SK-N-MC (cell line): ENCODE data around the gene TMEM271.

Experiments
- DNase-seq: peaks from one replicate; pipeline ENCODE4 v3.0.0-alpha.2; 2011; ENCODE audit warnings: low read depth, low spot score
- H3K27ac ChIP-seq: fragments of 200-600 bp; sonication (generic); 2 replicates; pipeline ENCODE4 v1.5.1; 2016; ENCODE audit warnings: mixed run types
- H3K36me3 ChIP-seq: fragments of 200-600 bp; sonication (generic); 2 replicates; pipeline ENCODE4 v1.6.1; 2017; ENCODE audit warnings: antibody characterized with exemption, low read length, mixed read lengths; ENCODE audit not compliant: insufficient read depth
- H3K4me3 ChIP-seq: fragments of 200-600 bp; sonication (generic); 2 replicates; pipeline ENCODE4 v1.5.1; 2016
- H3K9ac ChIP-seq: fragments of 200-600 bp; sonication (generic); 2 replicates; pipeline ENCODE4 v1.8.0; 2017; ENCODE audit warnings: mixed run types, mixed read lengths; ENCODE audit not compliant: insufficient read length
- H3K9me3 ChIP-seq: fragments of 200-600 bp; sonication (generic); 2 replicates; pipeline ENCODE4 v1.6.1; 2017; ENCODE audit warnings: low read depth, mild to moderate bottlenecking, antibody characterized with exemption, low read length, moderate library complexity, mixed read lengths
- EZH2 ChIP-seq: fragments of 200-600 bp; sonication (generic); IDR thresholded peaks from one replicate; pipeline ENCODE4 v1.6.1; 2017; ENCODE audit warnings: antibody characterized with exemption
- FOXP2 ChIP-seq: optimal IDR thresholded peaks from 2 replicates; pipeline ENCODE3; 2011; ENCODE audit warnings: mild to moderate bottlenecking, moderate library complexity; ENCODE audit not compliant: insufficient read depth; ENCODE audit errors: extremely low read length, control extremely low read depth
- POLR2AphosphoS5 ChIP-seq: IDR thresholded peaks from 2 replicates; pipeline ENCODE4 v1.6.1; 2012; ENCODE audit warnings: mild to moderate bottlenecking, low read depth, low read length, borderline replicate concordance

Gene TMEM271

DNA sequence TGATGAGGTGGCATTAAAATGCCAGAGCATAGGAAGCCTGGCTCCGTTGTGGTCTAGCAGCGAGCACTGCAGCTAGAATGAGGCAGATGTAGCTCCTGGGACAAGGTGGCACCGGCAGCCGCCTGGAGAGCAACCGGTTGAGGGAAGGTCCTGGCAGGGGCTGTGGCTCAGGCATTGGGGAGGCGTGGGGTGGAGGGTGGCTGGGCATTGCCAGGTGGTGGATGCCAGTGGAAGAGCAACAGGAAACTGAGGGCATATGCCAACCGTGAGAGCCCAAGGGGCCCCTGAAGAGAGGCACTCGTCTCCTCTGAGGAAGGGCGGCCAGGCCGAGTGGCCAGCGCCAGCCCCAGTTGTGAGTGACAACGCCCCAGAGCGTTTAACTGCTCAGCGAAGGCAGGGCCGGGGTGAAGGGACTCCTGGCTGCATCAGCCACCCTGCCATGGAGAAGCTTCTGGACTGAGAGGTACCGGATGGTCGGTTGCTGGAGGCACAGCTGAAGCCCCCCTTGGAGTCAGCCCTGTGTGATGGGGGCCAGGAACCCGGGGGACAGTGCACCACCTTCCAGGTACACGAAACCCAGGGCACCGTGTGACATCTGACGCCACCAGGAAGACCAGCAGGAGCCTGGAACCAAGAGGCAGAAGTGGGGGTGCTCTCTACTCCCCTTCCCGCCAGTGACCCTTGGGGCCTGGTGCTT is 36.1 kb upstream of the TMEM271 start:
- TF ChIP-seq POLR2AphosphoS5: no peak
- no peak for TF ChIP-seq EZH2
- TF ChIP-seq FOXP2: no peak
- no peak for DNase-seq

DNA sequence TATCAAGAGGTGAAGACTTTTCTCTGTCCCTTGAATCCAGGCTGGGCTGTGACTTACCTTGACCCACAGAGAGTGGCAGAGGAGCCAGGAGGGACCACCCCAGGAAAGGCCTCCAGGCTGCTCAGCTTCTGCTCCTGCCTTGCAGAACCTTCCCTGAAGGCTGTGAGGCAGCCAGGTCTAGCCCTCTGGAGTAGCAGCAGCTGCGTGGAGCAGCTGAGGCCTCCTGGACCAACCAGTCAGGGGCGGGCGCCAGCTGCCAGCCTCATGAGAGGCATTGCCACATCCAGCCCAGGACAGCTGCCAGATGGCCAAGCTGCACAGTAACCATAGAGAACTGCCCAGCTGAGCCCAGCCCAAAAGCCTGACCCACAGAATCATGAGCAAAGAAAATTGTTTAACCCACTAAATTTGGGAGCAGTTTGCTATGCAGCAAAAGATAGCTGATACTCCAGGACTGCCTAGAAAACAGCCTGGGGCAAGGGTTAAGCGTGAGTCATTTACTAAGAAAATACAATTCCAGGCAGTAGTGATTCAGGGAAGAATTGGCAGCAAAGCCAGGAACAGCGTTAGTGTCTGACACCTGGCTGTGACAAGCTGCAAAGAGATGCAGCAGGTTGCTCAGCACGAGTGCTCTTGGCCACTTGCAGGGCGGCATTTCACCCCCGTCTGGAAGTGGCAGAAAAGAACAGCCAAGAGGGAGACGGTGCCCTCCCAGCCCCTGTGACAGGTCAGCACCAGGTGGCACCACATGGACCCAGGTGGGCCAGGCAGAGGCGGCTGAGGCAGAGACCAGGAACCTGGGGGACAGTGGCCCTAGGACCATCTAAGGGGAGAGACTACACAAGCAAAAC is 34.5 kb upstream of the TMEM271 start:
- Histone ChIP-seq H3K27ac (no peak overlapping the region), H3K9me3 (no peaks in the 10 kb centered on the region), H3K4me3 (no peak overlapping the region), H3K36me3 (no peaks in the 10 kb centered on the region), H3K9ac (no peak overlapping the region)
- DNase-seq: no peak
- TF ChIP-seq POLR2AphosphoS5 (no peak), FOXP2 (no peak), EZH2 (no peak)

More for the DNA sequence above, 36.1 kb upstream of the TMEM271 start:
- Histone ChIP-seq H3K27ac (no peak overlapping the region), H3K4me3 (no peak overlapping the region), H3K36me3 (no peaks in the 10 kb centered on the region), H3K9me3 (no peaks in the 10 kb centered on the region), H3K9ac (no peak overlapping the region)

DNA sequence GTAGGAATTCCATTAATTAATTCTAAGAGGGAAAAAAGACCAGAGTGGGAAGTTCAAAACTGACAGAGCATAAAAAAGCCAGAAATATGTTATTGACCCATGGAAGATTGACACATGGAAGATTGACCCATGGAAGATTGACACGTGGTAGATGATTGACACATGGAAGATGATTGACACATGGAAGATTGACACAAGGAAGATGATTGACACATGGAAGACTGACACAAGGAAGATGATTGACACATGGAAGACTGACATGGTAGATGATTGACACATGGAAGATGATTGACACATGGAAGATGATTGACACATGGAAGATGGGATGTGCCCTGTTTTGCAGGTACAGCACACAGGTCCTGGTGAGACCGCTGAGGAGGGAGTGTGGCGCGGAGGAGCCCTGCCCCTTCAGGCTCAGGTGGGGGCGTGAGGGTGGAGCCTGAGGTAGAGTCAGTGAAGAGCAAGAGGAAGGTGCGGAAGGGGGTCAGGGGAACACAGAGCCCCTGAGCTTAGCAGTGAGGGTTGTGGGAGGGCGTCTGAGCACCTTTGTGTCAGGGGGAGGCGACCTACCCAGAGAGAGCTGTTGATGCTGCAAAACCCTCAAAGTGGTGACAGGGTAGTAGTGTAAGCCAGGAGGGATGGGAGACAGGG is 33.4 kb upstream of the TMEM271 start:
- Histone ChIP-seq H3K4me3 (no peak overlapping the region), H3K9me3 (no peaks in the 10 kb centered on the region), H3K27ac (no peak overlapping the region), H3K9ac (no peak overlapping the region), H3K36me3 (no peaks in the 10 kb centered on the region)
- TF ChIP-seq EZH2 (no peak), POLR2AphosphoS5 (no peak), FOXP2 (no peak)
- DNase-seq: no peak

DNA sequence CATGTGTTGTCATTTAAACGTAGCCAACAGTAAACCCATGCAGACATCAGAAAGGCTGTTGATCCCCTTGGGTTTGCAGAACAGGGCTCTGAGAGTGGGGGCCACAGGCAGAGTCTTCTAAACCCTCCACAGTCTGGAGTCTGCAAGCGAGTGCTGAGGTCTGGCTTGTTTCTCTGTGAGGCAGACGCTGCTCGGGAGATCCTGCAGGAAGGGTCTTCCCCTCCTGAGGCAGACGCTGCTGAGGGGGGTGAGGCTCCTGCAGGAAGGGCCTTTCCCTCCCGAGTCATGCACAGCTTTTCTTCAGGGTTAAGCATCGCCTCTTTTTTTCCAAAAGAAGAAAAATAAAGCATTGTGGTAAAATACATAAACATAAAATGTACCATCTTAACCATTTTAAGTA is 32.1 kb upstream of the TMEM271 start:
- Histone ChIP-seq H3K9ac (no peak overlapping the region), H3K36me3 (no peaks in the 10 kb centered on the region), H3K27ac (no peak overlapping the region), H3K9me3 (no peaks in the 10 kb centered on the region), H3K4me3 (no peak overlapping the region)
- DNase-seq: no peak
- no peak for TF ChIP-seq FOXP2
- TF ChIP-seq POLR2AphosphoS5: no peak
- TF ChIP-seq EZH2: no peak

DNA sequence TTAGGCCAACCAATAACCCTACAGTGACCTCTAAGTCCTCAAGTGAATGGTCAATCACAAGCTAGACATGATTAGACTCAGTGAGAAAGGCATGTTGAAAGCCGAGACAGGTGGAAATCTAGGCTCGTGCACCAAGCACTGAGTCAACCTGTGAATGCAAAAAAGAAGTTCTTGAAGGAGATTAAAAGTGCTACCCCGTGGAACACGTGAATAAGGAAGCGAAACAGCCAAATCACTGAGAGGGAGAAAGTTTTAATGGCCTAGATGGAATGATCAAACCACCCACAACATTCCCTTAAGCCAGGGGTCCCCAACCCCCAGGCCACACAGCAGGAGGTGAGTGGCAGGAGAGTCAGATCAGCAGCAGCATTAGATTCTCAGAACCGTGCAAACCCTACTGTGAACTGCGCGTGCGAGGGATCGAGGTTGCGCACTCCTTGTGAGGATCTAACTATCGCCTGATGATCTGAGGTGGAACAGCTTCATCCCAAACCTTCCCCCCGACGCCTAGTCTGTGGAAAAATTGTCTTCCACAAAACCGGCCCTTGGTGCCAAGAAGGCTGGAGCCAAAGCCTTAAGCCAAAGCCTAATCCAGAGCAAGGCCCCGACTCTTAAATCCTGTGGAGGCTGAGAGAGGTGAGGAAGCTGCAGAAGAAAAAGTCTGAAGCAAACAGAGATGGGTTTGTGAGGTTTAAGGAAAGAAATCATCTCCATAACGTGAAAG is 29.8 kb upstream of the TMEM271 start:
- no peak for TF ChIP-seq EZH2
- no peak for TF ChIP-seq POLR2AphosphoS5
- no peak for TF ChIP-seq FOXP2
- H3K4me3 ChIP-seq: no peak overlapping the region
- no peak for DNase-seq

DNA sequence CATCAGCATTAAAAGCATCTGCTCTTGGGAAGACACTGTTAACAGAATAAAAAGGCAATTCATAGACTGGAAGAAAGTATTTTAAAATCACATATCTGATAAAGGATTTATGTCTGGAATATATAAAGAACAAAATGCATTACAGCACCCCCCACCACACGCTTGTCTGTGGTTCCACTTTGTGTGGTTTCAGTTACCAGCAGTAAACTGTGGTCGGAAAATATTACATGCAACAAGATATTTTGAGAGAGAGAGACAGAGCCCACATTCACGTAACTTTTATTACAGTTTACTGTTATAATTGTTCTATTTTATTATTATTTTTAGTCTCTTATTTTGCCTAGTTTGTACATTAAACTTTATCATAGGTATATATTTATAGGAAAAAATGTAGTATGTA is 28.0 kb upstream of the TMEM271 start:
- no peak overlapping the region for H3K27ac ChIP-seq
- H3K9ac ChIP-seq: no peak overlapping the region
- DNase-seq: no peak
- H3K4me3 ChIP-seq: no peak overlapping the region
- H3K36me3 ChIP-seq: no peaks in the 10 kb centered on the region; the same call in 1 of the 2 replicates
- TF ChIP-seq EZH2 (no peak), FOXP2 (no peak), POLR2AphosphoS5 (no peak)
- no peaks in the 10 kb centered on the region for H3K9me3 ChIP-seq

More for the DNA sequence above, 29.8 kb upstream of the TMEM271 start:
- Histone ChIP-seq H3K9ac (no peak overlapping the region), H3K36me3 (no peaks in the 10 kb centered on the region; the same call in 1 of the 2 replicates), H3K27ac (no peak overlapping the region), H3K9me3 (no peaks in the 10 kb centered on the region)

DNA sequence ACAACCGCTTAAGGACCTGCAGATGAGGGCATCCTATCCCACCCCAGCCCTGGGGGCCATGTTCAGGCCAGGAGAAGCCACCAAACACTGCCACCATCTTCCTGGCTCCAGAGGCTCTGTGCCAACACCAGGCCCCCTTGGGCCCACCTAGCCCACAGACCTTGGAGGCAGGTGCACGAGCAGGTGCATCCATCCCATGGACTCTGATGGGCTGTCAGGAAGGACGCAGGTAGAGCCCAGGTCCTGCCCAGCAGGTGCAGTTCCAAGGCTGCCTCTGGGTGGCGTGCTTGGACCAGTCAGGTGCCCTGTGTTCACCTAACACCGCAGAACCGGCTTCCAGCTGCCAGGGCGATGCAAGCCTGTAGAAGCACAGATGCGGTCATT is 26.5 kb upstream of the TMEM271 start:
- DNase-seq: no peak

More for the DNA sequence above, 26.5 kb upstream of the TMEM271 start:
- no peak overlapping the region for H3K4me3 ChIP-seq
- no peaks in the 10 kb centered on the region for H3K9me3 ChIP-seq
- H3K9ac ChIP-seq: no peak overlapping the region
- no peak overlapping the region for H3K27ac ChIP-seq
- TF ChIP-seq EZH2: no peak
- TF ChIP-seq FOXP2: no peak
- no peak for TF ChIP-seq POLR2AphosphoS5
- no peaks in the 10 kb centered on the region; the same call in 1 of the 2 replicates for H3K36me3 ChIP-seq
